Skeletal muscle satellite cell (primary cell): ENCODE results near the gene NEURL2.

Experiments used
- H3K27me3 ChIP-seq: 2 replicates; pipeline ENCODE4 v1.7.0; 2013; ENCODE audit warnings: low read length; ENCODE audit not compliant: control insufficient read depth, insufficient read depth
- H3K36me3 ChIP-seq: 2 replicates; pipeline ENCODE4 v1.7.0; 2013; ENCODE audit warnings: mild to moderate bottlenecking, control low read depth, low read length; ENCODE audit not compliant: insufficient read depth
- H3K4me1 ChIP-seq: 2 replicates; pipeline ENCODE4 v1.7.0; 2013; ENCODE audit warnings: low read length; ENCODE audit not compliant: control insufficient read depth, insufficient read depth
- H3K4me2 ChIP-seq: 2 replicates; pipeline ENCODE4 v1.7.0; 2013; ENCODE audit warnings: mild to moderate bottlenecking, low read length
- H3K4me3 ChIP-seq: 2 replicates; pipeline ENCODE4 v1.7.0; 2013; ENCODE audit warnings: low read length
- H3K9ac ChIP-seq: 2 replicates; pipeline ENCODE4 v1.7.0; 2013; ENCODE audit warnings: mild to moderate bottlenecking, low read depth, low read length, moderate library complexity
- H3K9me3 ChIP-seq: replicated peaks from 2 replicates; pipeline ENCODE4 v1.7.0; 2013; ENCODE audit warnings: mild to moderate bottlenecking, control low read depth, low read length

NEURL2 gene

DNA sequence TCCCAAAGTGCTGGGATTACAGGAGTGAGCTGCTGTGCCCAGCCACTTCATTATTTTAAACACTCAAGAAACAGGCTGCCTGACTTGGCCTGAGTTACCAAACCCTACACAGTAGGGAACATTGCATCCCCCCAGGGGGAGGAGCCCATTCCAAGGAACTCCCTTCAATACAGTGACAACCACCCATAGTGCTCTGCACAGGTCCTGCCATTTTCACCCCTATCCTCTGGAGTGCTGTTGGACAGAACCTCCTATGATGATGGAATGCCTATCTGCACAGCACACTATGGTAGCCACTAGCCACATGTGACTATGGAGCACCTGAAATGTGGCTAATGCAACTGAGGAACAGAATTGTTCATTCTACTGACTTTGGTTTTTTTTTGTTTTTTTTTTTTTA is 45.6 kb downstream of the NEURL2 start:
- Histone ChIP-seq H3K36me3 (peaks cover 64% of the 10 kb centered on the region), H3K9me3 (no peaks in the 10 kb centered on the region), H3K4me2 (no peak overlapping the region), H3K9ac (no peak overlapping the region), H3K4me1 (no peaks in the 10 kb centered on the region), H3K4me3 (no peak overlapping the region), H3K27me3 (no peaks in the 10 kb centered on the region)

DNA sequence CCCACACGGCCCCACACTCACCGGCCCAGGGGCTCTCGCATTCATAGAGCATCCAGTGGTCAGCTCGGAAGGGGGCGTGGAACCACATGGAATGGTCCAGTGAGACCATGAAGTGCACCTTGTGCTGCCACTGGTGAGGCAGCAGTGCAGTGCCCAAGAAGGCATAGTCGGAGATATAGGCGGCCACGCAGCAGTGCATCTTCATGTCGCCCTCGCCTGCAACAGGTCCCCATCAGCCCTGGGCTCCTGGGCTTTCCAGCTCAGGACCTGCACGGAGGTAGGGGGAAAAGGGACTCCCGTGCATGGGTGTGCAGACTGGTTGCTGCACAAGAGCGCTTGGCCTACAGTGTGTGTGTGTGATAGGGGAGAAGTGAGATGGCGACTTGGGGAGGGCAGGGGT is 47.5 kb downstream of the NEURL2 start:
- no peak overlapping the region for H3K4me2 ChIP-seq
- H3K27me3 ChIP-seq = no peaks in the 10 kb centered on the region
- H3K9ac ChIP-seq = no peak overlapping the region
- no peaks in the 10 kb centered on the region for H3K9me3 ChIP-seq
- H3K4me1 ChIP-seq = no peaks in the 10 kb centered on the region
- no peak overlapping the region for H3K4me3 ChIP-seq
- peaks cover 64% of the 10 kb centered on the region for H3K36me3 ChIP-seq

DNA sequence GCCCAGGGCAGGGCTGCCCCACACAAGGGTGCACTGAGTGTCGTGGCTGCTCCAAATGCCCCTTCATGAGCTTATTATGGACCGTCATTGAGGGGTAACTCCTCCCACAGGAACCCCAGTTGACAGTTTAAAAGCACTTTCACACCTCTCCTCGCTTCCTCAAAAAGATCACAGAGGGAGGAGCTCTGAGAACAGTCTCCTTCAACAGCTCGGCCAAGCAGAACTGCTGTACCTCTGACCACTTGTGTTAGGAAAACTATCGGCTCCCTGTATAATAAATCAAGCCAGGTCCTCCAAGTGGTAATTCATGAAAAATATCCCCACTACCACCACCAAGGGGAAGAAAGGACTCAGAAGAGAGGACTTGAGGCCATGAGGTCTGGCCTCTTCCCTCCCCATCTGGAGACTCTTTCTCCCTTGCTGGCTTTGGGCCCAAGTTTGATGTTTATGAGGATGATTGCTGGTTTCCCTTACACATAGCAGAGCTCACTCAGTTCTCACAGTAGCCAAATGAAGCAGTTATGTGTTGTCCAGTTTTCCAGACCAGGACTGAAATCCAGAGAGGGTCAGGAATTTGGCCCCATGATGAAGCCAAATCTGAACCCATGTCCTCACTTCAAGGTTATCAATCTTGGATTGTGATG is 48.7 kb downstream of the NEURL2 start:
- H3K27me3 ChIP-seq = no peaks in the 10 kb centered on the region
- no peaks in the 10 kb centered on the region for H3K4me1 ChIP-seq
- peaks cover 59% of the 10 kb centered on the region for H3K36me3 ChIP-seq
- no peak overlapping the region for H3K9ac ChIP-seq
- H3K4me2 ChIP-seq = no peak overlapping the region
- no peak overlapping the region for H3K4me3 ChIP-seq
- no peaks in the 10 kb centered on the region for H3K9me3 ChIP-seq

DNA sequence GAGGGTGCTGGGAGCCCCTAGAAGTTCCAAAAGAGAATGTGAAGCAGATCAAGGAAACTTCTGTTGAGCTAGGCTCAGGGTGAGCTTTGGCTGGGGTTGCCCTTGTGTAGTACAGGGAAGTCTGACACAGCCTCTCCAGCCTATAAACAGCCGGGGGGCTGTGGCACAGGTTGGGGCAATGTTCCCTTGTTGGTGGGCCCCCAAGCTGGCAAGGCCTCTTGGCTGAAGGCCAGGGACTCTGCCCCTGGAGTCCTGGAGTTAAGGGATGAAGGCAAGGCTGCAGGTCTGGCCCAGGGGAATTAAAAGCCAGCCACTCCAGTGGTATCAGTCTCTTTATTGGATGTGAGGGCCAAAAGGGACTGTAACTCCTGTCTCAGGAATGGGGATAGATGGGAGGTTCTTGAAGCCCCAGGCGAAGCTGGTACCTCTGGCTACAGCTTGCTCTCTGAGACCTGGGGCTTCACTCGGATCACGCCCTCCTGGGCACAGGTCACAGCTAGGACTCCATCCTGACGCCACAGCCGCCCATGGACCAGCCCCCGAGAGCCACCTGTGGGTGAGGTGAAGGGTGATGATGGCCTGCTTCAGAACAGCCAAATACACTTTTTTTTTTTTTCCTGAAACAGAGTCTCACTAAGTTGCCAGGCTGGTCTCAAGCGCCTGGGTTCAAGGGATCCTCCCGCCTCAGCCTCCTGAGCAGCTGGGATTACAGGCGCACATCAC is 49.4 kb downstream of the NEURL2 start:
- H3K27me3 ChIP-seq = no peaks in the 10 kb centered on the region
- peaks cover 60% of the 10 kb centered on the region for H3K36me3 ChIP-seq
- H3K9me3 ChIP-seq = no peaks in the 10 kb centered on the region
- H3K4me3 ChIP-seq = no peak overlapping the region
- H3K4me2 ChIP-seq = no peak overlapping the region
- H3K9ac ChIP-seq = no peak overlapping the region
- H3K4me1 ChIP-seq = peaks cover 4% of the 10 kb centered on the region

DNA sequence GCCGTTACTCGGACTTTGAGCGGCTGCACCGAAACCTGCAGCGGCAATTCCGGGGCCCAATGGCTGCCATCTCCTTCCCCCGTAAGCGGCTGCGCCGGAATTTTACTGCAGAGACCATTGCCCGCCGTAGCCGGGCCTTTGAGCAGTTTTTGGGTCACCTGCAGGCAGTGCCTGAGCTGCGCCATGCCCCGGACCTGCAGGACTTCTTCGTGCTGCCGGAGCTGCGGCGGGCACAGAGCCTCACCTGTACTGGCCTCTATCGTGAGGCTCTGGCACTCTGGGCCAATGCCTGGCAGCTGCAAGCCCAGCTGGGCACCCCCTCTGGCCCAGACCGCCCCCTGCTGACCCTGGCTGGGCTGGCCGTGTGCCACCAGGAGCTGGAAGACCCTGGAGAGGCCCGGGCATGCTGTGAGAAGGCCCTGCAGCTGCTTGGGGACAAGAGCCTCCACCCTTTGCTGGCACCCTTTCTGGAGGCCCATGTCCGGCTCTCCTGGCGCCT is 50.3 kb downstream of the NEURL2 start:
- H3K4me1 ChIP-seq = peaks cover 9% of the 10 kb centered on the region
- no peak overlapping the region for H3K4me3 ChIP-seq
- H3K9ac ChIP-seq = no peak overlapping the region
- peaks cover 54% of the 10 kb centered on the region for H3K36me3 ChIP-seq
- H3K4me2 ChIP-seq = no peak overlapping the region
- no peaks in the 10 kb centered on the region for H3K9me3 ChIP-seq
- H3K27me3 ChIP-seq = no peaks in the 10 kb centered on the region
